SJSA1 (cell line): ENCODE measurements around the gene MAP4K4. TPM values are rescaled to one million over a fixed set of nuclear protein-coding genes. Genes with fewer than 3 reads are reported as not detected.
A peak's percentile ranks its signal among the peaks of the same experiment; 100 is the strongest.

Experiments
- DNase-seq, 2 experiments: peaks; one replicate each; pipeline ENCODE4 v3.0.0-alpha.2; 2015 to 2020; ENCODE audit warnings: low spot score in 2 of 2, low read depth in 1 of 2
- H3K27ac ChIP-seq: fragments of 250-450 bp; sonication (Bioruptor Pico); 2 replicates; pipeline ENCODE4 v1.5.1; 2020; ENCODE audit warnings: mild to moderate bottlenecking, moderate library complexity
- H3K27me3 ChIP-seq: fragments of 250-450 bp; sonication (Bioruptor Pico); replicated peaks from 2 replicates; pipeline ENCODE4 v1.5.1; 2020; ENCODE audit warnings: mild to moderate bottlenecking, moderate library complexity
- H3K36me3 ChIP-seq: fragments of 250-450 bp; sonication (Bioruptor Pico); 2 replicates; pipeline ENCODE4 v1.5.1; 2020; ENCODE audit warnings: mild to moderate bottlenecking
- H3K4me1 ChIP-seq: fragments of 250-450 bp; sonication (Bioruptor Pico); replicated peaks from 2 replicates; pipeline ENCODE4 v1.6.1; 2021; ENCODE audit warnings: mild to moderate bottlenecking
- H3K4me3 ChIP-seq: fragments of 250-450 bp; sonication (Bioruptor Pico); 2 replicates; pipeline ENCODE4 v1.5.1; 2020; ENCODE audit warnings: mild to moderate bottlenecking
- H3K9me3 ChIP-seq: fragments of 250-450 bp; sonication (Bioruptor Pico); replicated peaks from 2 replicates; pipeline ENCODE4 v1.5.1; 2020; ENCODE audit warnings: mild to moderate bottlenecking
- total RNA-seq: library from RNA; depleted of rRNA; stranded (reverse); fragments of >200 nt; shearing (Covaris generic); gene quantifications from 2 replicates; pipeline ENCODE4 v1.2.3, GENCODE V29; 2014

MAP4K4 gene
- total RNA-seq, 1 experiment from 2014 or later, result 83.1 TPM

DNA sequence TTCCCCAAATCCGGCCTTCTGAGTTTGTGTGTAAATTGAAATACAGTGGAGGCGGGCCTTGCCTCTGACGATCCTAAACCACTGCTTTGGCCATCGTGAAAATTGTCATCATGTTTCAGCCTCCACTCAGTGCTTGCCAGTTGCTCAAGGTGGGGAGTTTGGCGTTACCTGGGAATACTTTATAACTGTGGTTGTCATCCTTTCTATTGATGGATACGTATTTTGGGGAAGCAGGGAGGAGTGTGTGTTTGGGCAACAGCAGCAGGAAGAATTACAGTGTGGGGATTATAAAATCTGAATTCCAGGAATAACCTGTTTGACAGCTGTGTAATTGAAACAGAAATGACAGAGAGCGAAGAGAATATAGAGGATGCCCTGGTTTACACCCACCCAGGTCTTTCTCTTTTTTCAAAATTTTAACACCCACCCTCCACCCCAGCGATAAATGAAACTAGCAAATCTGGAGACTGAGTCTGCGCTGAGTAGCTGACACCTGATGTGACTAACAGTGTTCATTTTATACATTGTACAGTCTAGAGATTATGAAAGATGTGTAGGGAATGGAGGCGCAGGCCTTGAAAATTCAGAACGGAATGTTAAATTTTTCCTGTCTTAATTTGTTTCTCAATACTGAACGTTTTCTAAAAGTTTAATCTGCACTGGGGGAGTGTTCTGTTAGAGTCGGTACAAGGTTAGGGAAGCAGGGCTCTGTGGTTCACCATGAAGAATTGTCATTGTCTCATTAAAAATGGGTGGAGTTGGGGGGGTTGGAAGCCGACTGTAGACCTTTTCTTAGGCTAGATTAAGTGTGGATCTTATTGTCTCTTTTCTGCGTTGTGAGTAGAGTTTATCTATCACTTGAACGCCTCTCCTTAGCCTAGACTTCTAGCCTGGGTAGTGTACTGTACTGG, 1.6 kb downstream of the MAP4K4 start:
- peaks cover 13% of the 10 kb centered on the region for H3K4me1 ChIP-seq
- H3K27me3 ChIP-seq, result no peaks in the 10 kb centered on the region
- peak overlapping the region; percentile 70 for H3K4me3 ChIP-seq
- H3K27ac ChIP-seq, result peak overlapping the region; percentile 66
- DNase-seq, result peak in 1 of 2 experiments; percentile 48
- H3K36me3 ChIP-seq, result peaks cover 23% of the 10 kb centered on the region
- no peaks in the 10 kb centered on the region for H3K9me3 ChIP-seq

DNA sequence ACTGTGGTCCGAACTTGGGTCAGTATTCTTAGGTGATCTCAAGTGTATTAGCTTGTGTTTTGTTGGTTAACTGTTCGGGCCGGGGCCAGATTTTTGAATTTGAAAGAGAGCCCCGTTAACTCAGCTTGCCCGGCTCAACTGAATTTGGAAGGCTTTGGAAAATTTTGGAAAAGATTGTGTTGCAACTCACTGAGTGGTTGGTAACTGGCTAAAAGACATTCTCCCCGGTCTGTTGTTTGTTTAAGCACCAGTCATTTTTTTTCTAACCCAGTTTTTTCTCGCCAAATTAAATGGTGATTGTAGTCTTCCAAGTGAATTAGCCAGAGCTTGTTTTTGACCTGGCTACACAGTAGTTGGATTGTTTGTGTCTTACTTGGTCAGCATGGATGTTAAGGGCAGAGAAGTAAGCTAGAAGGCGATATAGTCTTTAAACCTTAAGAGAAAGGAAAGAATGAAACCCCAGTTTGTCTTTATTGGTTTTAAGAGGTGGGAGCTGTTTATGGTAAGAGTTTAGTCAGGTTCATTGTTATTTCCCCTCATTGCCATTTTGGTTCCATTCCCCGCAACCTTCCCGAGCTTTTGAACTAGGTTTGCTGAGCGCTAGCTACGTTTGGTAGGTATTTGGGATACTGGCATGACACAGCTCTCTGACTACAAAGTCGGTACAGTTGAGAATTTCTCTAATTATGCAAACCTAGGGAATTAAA, 2.4 kb downstream of the MAP4K4 start:
- peak in 1 of 2 experiments; percentile 54 for DNase-seq
- peaks cover 27% of the 10 kb centered on the region for H3K36me3 ChIP-seq
- H3K4me1 ChIP-seq, result peaks cover 16% of the 10 kb centered on the region
- no peaks in the 10 kb centered on the region for H3K27me3 ChIP-seq
- peak overlapping the region; percentile 70 for H3K4me3 ChIP-seq
- H3K9me3 ChIP-seq, result no peaks in the 10 kb centered on the region
- 0 out of 2 replicates have a peak overlapping the region, but pooled peaks have one; percentile 66 for H3K27ac ChIP-seq

DNA sequence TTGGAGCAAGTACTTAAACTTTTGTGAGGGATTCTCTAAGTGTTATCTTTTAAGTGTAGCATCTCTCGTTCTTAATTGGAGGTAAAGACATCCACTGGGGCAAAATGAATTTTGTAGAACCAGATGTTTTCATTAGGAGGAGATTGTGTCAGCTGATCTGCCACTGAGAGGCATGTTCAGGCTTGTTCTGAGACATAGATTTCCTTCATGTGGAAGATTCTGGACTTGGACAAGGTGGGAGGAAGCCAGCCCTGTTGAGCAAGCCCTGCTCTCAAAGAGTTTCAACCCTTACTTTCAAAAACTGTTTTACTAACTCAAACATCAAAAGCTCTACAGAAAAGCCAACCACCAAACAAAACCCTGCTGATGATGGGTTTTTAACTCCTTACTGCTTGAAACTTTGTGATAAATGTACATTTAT, 6.5 kb downstream of the MAP4K4 start:
- Histone ChIP-seq H3K4me3 (no peak overlapping the region), H3K9me3 (no peaks in the 10 kb centered on the region), H3K27ac (no peak overlapping the region), H3K36me3 (peaks cover 38% of the 10 kb centered on the region), H3K4me1 (peaks cover 27% of the 10 kb centered on the region), H3K27me3 (no peaks in the 10 kb centered on the region)
- no peak for DNase-seq

DNA sequence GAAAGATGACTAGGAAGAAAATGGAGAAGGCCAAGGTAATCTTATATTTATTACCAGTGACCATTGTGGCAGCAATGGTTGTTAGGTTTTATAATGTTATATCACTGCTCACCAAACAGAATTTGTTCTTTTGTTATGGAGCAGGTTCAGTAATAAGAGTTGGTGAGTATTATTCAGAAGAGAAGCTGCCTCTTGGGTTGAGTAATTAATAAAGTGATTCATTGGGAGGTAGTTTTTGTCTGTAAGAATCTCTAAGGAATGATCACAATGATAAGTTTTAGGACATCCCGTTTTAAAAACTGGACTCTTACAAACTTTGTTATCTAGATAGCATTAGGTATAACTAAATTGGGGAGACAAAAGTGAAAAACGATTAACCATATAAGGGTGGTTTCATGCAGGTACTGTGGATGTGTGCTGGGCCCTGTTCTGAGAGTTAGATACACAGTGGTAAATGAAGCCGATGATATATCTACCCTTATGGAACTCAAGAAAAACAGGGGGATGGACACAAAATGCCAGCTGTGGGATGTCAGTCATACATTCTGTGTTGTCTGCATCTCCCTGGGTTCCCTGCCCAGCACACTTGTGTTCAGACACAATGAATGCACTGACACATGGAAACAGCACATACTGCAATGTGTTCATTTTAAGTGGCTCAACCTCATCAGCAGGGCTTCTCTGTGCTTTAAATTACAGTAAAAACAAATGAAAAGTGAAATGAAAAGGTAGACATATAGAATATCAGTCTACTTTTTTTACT, 7.5 kb downstream of the MAP4K4 start:
- Histone ChIP-seq H3K4me1 (peaks cover 37% of the 10 kb centered on the region), H3K4me3 (no peak overlapping the region), H3K27me3 (no peaks in the 10 kb centered on the region), H3K27ac (no peak overlapping the region), H3K36me3 (peaks cover 38% of the 10 kb centered on the region), H3K9me3 (no peaks in the 10 kb centered on the region)
- no peak for DNase-seq

DNA sequence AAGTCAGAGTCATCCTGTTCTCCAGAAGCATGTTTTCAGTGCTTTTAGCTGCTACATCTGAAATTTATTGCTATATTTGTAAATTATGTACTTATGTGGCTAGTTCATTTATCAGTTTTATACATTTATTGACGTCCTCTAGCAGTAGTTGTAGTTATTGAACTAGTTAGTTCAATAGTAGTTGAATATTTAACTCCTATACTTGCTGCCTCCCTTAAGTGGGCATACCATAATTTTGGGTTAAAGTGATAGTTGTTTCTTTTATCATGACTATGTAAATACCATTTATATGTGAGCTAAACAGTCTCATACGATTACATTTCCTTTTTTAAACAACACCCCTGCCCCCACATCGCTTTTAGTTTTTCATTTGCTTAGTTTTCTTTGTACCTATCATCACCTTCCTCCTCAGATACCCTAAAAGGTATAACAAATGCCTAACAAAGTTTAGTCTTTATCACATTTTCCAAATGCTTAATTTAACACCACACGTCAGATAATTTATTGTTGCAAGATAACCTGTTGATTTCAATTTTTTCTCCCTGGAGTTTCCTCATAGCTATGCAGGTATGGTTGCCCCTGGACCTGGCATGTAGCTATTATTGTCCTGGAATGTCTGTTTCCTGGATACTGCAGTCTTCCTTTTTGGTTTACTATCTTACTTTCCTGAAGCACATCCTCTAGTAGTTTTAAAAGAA, 8.8 kb downstream of the MAP4K4 start:
- DNase-seq, result no peak
- Histone ChIP-seq H3K36me3 (peaks cover 44% of the 10 kb centered on the region), H3K4me1 (peaks cover 42% of the 10 kb centered on the region), H3K27ac (no peak overlapping the region), H3K4me3 (no peak overlapping the region), H3K9me3 (no peaks in the 10 kb centered on the region), H3K27me3 (no peaks in the 10 kb centered on the region)

DNA sequence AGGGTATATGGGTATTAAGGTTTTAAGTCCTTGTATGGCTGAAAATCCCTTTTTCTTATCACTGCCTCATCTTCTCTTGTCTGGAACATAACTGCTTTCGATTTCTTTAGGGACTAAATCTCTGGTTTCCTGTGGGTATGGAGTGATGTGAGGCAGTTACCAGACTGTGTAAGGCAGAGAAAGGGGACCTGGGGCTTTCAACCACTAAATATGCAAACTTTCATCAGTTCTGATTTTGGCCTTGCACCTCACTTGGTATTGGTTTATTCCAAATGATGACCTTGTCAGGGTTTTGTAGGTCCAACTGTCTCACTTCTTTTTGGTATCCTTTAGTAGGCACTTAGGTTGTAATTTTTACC, 9.3 kb downstream of the MAP4K4 start:
- no peak for DNase-seq
- Histone ChIP-seq H3K27ac (no peak overlapping the region), H3K27me3 (no peaks in the 10 kb centered on the region), H3K36me3 (peaks cover 42% of the 10 kb centered on the region), H3K9me3 (no peaks in the 10 kb centered on the region), H3K4me3 (no peak overlapping the region), H3K4me1 (peaks cover 42% of the 10 kb centered on the region)

DNA sequence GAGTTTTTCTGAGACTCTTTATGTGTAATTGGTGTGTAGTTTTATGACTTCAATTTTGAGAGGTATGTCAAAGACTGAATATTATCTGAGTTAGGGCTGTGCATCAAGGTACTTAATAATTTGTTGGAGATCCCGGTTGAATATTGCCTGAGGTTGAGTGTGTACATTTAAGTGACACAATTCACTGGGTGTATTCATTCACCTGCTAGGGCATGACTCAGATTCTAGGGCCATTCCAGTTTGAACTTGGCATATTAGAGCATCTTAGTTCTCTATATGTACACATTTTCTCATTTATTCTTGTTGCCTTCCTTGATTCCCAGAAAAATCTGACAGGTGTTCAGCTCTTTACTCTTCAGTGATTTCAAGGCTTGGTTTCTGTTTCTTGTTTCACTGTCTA, 12.5 kb downstream of the MAP4K4 start:
- Histone ChIP-seq H3K4me3 (no peak overlapping the region), H3K9me3 (no peaks in the 10 kb centered on the region), H3K27ac (no peak overlapping the region), H3K36me3 (peaks cover 27% of the 10 kb centered on the region), H3K27me3 (no peaks in the 10 kb centered on the region), H3K4me1 (peaks cover 38% of the 10 kb centered on the region)
- no peak for DNase-seq

DNA sequence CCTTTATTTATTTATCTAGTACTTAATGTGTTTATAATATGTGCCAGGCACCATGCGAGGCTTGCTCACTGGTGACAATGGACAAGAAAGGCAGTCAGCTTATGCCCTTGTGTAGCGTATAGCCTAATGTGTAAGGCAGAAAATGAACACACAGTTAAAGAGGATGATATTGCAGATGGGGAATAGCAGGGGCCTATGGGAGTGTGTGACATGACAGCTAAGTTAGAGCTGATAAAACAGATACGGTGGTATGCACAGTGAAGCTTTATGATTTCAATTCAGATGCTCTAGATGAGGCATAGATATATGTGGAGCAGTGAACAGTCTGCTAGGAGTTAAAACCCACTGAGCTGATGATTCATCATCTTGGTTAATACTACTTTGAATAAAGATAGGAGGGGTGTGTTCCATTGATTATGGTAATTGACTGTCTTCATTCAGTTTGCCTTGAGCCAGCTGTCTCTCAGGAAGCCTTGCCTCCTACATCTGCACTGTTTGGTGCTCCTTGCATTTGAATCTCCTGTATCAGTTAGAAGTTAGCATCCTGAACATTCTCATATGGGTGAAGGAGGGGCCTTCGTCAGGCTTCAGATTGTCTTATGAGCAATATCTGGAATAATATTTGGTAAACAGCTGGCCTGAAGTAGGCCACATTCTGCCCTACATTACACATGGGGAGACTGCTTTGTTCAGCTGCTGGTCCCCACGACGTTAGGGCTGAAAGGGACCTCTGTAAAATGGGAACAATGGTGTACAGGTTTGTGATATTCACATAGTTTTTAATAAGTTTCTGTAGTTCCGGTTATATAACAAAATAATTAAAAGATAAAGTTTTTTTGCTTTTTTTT, 13.2 kb downstream of the MAP4K4 start:
- Histone ChIP-seq H3K4me1 (peaks cover 38% of the 10 kb centered on the region), H3K27ac (no peak overlapping the region), H3K4me3 (no peak overlapping the region), H3K36me3 (peaks cover 25% of the 10 kb centered on the region), H3K9me3 (no peaks in the 10 kb centered on the region), H3K27me3 (no peaks in the 10 kb centered on the region)
- DNase-seq, result peak in 1 of 2 experiments; percentile 50

DNA sequence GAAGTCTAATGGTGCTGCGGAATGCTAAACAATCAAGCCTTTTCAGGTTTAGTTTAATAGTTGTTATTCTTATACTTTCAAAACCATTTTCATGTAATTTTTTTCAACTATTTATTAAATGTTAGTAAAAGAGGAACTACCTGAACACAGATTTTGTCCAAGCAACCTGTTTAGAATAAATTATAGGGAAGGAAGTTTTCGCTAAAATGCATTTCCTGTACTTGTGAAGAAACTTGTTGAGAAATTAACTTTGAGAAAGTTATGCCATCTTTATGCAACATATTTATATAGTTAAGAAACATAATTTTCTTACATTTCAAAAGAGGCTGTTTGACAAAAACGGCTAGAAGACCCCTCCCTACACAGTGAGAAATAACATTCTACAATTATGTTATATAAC, 16.6 kb downstream of the MAP4K4 start:
- peaks cover 20% of the 10 kb centered on the region for H3K36me3 ChIP-seq
- H3K4me3 ChIP-seq, result no peak overlapping the region
- no peaks in the 10 kb centered on the region for H3K9me3 ChIP-seq
- no peak for DNase-seq
- no peaks in the 10 kb centered on the region for H3K27me3 ChIP-seq
- peaks cover 25% of the 10 kb centered on the region for H3K4me1 ChIP-seq
- no peak overlapping the region for H3K27ac ChIP-seq

DNA sequence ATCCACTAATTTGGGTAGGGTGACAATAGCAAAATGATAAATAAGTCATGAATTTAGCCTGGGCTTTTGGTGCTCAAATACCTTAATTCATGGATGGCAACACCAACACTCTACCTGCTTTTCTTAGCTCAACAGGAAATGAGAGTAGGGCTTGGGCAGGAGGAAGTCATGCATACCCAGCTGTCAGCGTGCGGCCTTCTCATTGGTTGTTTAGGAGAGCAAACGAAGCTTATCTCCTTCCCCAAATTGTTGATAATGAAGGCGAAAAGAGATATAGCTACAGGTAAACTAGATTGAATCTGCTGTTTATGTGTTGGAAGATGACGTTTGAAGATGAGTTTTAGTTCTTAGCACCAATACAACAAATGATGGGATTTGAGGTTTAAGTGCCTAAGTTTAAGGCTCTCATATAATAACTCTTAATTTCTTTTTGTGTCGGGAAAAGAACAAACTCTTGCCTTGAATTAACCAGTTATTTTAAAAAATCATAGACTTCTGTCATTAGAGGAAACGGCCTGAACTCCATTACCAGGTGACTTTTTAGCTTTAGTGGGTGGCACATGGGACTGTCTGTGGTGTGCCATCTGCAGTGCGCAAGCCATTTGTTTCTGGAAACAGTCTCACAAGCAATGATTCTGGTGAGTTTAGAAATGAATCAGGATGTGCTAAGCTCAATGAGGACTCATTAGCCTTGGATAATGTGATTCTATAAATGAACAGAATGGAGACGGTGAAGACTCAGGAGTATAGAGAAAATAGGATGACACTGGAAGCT, 19.8 kb downstream of the MAP4K4 start:
- no peak overlapping the region for H3K27ac ChIP-seq
- H3K4me3 ChIP-seq, result no peak overlapping the region
- DNase-seq, result no peak
- H3K36me3 ChIP-seq, result peaks cover 14% of the 10 kb centered on the region
- H3K27me3 ChIP-seq, result no peaks in the 10 kb centered on the region
- H3K4me1 ChIP-seq, result peaks cover 27% of the 10 kb centered on the region
- H3K9me3 ChIP-seq, result no peaks in the 10 kb centered on the region

DNA sequence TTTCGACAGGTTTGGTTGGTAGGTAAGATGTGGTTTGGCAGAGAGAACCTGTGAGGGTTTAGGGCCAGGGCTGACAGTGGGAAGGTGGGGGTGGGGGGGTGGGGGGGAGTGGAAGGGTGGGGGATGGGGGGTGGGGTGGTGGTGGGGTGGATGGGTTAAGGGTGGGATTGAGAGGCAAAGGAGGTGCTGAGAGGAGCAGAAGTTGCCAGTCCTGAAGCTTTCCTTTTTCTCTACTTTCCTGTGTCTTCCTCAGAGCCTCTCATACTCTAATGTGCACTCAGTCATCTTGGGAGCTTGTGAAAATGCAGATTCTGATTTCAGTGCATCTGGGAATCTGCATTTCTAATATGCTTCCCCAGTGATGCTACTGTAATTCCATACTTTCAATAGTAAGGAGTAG, 21.0 kb downstream of the MAP4K4 start:
- Histone ChIP-seq H3K9me3 (no peaks in the 10 kb centered on the region), H3K4me1 (peaks cover 27% of the 10 kb centered on the region), H3K36me3 (peaks cover 14% of the 10 kb centered on the region), H3K27ac (no peak overlapping the region), H3K4me3 (no peak overlapping the region), H3K27me3 (no peaks in the 10 kb centered on the region)
- DNase-seq, result no peak

DNA sequence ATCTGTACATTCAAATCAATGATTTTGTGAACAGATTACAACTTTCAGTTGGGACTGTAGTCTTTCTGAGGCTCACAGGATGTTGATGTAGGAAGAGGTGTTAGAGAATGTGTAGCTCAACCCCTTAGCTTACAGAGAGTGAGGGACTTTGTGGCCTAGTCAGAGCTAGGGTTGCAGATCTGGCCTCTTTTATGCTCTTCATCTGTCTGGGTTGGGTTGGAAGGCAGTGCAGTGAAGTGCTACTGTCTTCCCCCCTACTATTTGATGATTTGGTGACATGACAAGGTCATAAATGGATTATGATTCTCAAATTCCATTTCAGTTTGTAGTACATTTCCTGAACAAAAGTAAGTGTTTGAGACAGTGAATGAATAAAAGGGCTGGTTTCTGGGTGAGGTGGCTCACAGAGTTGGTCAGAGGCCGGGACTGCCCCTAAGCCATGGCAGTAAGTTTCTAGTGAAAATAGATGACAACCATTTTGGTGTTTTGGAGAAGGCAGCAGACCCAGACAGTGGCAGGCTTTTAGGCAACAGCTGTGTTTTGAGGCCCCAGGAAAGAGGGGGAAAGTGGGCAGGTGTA, 21.6 kb downstream of the MAP4K4 start:
- Histone ChIP-seq H3K4me1 (peaks cover 27% of the 10 kb centered on the region), H3K27me3 (no peaks in the 10 kb centered on the region), H3K4me3 (no peak overlapping the region), H3K36me3 (peaks cover 14% of the 10 kb centered on the region), H3K27ac (no peak overlapping the region), H3K9me3 (no peaks in the 10 kb centered on the region)
- DNase-seq, result no peak
